Nephron progenitor cell (in vitro differentiated cells): ENCODE measurements around the gene SRGAP3.

ENCODE experiments used
- DNase-seq: peaks from one replicate; pipeline ENCODE4 v3.0.0; 2021
- H3K27ac Mint-ChIP-seq: 2 replicates; pipeline ENCODE4 v1.8.0; 2021; ENCODE audit warnings: mild to moderate bottlenecking, moderate library complexity, mixed read lengths
- H3K27me3 Mint-ChIP-seq: 2 replicates; pipeline ENCODE4 v1.8.0; 2021; ENCODE audit warnings: mild to moderate bottlenecking, low read depth, mixed read lengths; ENCODE audit not compliant: poor library complexity
- H3K36me3 Mint-ChIP-seq: 2 replicates; pipeline ENCODE4 v1.8.0; 2021; ENCODE audit warnings: low read depth, mixed read lengths
- H3K4me1 Mint-ChIP-seq: 2 replicates; pipeline ENCODE4 v1.8.0; 2021; ENCODE audit warnings: mixed read lengths
- H3K4me3 Mint-ChIP-seq: 2 replicates; pipeline ENCODE4 v1.8.0; 2021; ENCODE audit warnings: mild to moderate bottlenecking, moderate library complexity, mixed read lengths
- H3K9me3 Mint-ChIP-seq: 2 replicates; pipeline ENCODE4 v1.8.0; 2021; ENCODE audit warnings: mild to moderate bottlenecking, moderate library complexity, mixed read lengths
- CTCF ChIP-seq: fragments of 200-600 bp; sonication (generic); IDR thresholded peaks from 2 replicates; pipeline ENCODE4 v1.5.0; 2021; ENCODE audit warnings: antibody characterized with exemption

The SRGAP3 gene

DNA sequence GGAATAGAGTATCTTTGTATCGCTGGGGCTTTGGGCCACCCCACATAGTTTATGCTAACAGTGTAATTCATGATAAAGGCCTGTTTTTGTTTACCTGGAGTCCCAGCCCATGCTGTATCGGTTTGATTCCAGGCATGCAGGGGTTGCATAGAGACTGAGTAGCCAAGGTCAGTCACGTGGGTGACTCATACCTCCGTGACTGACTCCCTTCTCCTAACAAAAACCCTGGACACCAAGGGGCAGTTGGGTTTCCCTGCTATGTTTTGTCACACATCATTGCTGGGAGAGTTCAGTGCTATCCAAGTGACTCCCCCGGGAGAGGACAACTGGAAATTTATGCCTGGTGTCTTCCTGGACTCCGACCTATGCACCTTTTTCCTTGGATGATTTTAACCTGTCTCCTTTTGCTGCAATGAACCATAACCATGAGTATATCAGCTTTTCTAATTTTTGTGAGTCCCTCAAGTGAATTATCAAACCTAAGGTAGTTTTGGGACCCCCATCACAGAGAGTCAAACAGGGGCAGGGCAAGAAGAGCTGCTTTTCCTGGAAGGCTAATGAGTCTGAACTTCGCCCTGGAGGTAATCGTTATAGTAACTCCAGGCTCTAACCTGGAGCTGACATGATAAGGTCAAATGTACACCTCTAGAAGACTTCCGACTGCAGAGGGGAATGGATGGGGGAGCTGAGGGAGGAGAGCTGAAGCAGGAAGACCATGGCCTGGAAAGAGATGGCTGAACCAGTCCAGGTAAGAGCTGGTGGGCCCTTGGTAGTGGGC is 57.0 kb downstream of the SRGAP3 start:
- peaks cover 31% of the 10 kb centered on the region for H3K36me3 Mint-ChIP-seq
- H3K4me3 Mint-ChIP-seq, result peak overlapping the region; percentile 33
- TF ChIP-seq CTCF, result no peak
- peak overlapping the region; percentile 77 for H3K27ac Mint-ChIP-seq
- peaks cover 85% of the 10 kb centered on the region for H3K4me1 Mint-ChIP-seq
- H3K27me3 Mint-ChIP-seq, result peaks cover 7% of the 10 kb centered on the region
- no peak for DNase-seq
- H3K9me3 Mint-ChIP-seq, result peaks cover 17% of the 10 kb centered on the region

GRCh38 chr3:9190276-9190675 is 59.2 kb downstream of the SRGAP3 start:
- Mint-ChIP-seq H3K27ac (no peak overlapping the region), H3K4me1 (peaks cover 84% of the 10 kb centered on the region), H3K4me3 (no peak overlapping the region), H3K36me3 (peaks cover 31% of the 10 kb centered on the region), H3K9me3 (peaks cover 14% of the 10 kb centered on the region), H3K27me3 (peaks cover 10% of the 10 kb centered on the region)
- DNase-seq, result no peak
- TF ChIP-seq CTCF, result no peak

- TF ChIP-seq CTCF, result no peak
- H3K9me3 Mint-ChIP-seq, result peaks cover 14% of the 10 kb centered on the region
Measured at GRCh38 chr3:9188583-9188982, 60.9 kb downstream of the SRGAP3 start.

GRCh38 chr3:9185701-9186100 is 63.7 kb downstream of the SRGAP3 start:
- Mint-ChIP-seq H3K36me3 (peaks cover 8% of the 10 kb centered on the region), H3K4me1 (peaks cover 80% of the 10 kb centered on the region), H3K4me3 (peak overlapping the region; percentile 50), H3K9me3 (peaks cover 6% of the 10 kb centered on the region), H3K27ac (peak overlapping the region; percentile 99), H3K27me3 (peaks cover 10% of the 10 kb centered on the region)
- TF ChIP-seq CTCF, result no peak
- DNase-seq, result no peak

More at GRCh38 chr3:9188583-9188982, 60.9 kb downstream of the SRGAP3 start:
- Mint-ChIP-seq H3K27ac (no peak overlapping the region), H3K27me3 (peaks cover 10% of the 10 kb centered on the region), H3K4me1 (peaks cover 84% of the 10 kb centered on the region), H3K4me3 (no peak overlapping the region), H3K36me3 (peaks cover 23% of the 10 kb centered on the region)
- DNase-seq, result no peak

- no peak for TF ChIP-seq CTCF
- peaks cover 8% of the 10 kb centered on the region for H3K27me3 Mint-ChIP-seq
- H3K4me1 Mint-ChIP-seq, result peaks cover 80% of the 10 kb centered on the region
- H3K9me3 Mint-ChIP-seq, result peaks cover 3% of the 10 kb centered on the region
- H3K4me3 Mint-ChIP-seq, result peak overlapping the region; percentile 50
- H3K36me3 Mint-ChIP-seq, result peaks cover 7% of the 10 kb centered on the region
- H3K27ac Mint-ChIP-seq, result peak overlapping the region; percentile 99
- DNase-seq, result no peak
Measured at GRCh38 chr3:9185046-9185445, 64.4 kb downstream of the SRGAP3 start.

- Mint-ChIP-seq H3K4me1 (peaks cover 81% of the 10 kb centered on the region), H3K4me3 (peak overlapping the region; percentile 71), H3K36me3 (peaks cover 4% of the 10 kb centered on the region), H3K27me3 (peaks cover 8% of the 10 kb centered on the region), H3K27ac (peak overlapping the region; percentile 99), H3K9me3 (no peaks in the 10 kb centered on the region)
- no peak for TF ChIP-seq CTCF
- DNase-seq, result no peak
Measured at GRCh38 chr3:9184461-9184835, 65.0 kb downstream of the SRGAP3 start.
